ENCODE data around the gene ECI2.

GRCh38 chr6:4066029-4066755 lies 69.2 kb downstream of the ECI2 start:
- TF ChIP-seq CTCF (conservative IDR thresholded peaks at IDR 0.05; ENCODE audit: low read length) (no peak), EZH2phosphoT487 (IDR thresholded peaks at IDR 0.05; ENCODE audit: borderline replicate concordance) (no peak)

Measured in Loucy (cell line).